Parietal lobe (tissue), 1 donor: ENCODE data around the gene OR10G3. TPM values are rescaled to one million over a fixed set of nuclear protein-coding genes. Genes with fewer than 3 reads are reported as not detected.

Experiments used
- total RNA-seq: library from RNA; depleted of rRNA; stranded (reverse); fragments of >200 nt; gene quantifications from one replicate; pipeline ENCODE4 v1.2.3, GENCODE V29; 2014

OR10G3 gene
- not detected for total RNA-seq

GRCh38 chr14:21579976-21580375 is at the start of gene OR10G3:
Gene OR10G3, minus strand, starts transcription at chr14:21580076. Its CDS starts 9,332 bp downstream, at chr14:21570744.

GRCh38 chr14:21525962-21526671 is 53.8 kb downstream of the OR10G3 start, which contains the start of gene SALL2:
Gene SALL2, minus strand, starts transcription at chr14:21526346. Its CDS starts 219 bp downstream, at chr14:21526127.

Other genes with a start within 250 kb of the OR10G3 start
- 102 TPM for gene SUPT16H, start 196.1 kb downstream of the OR10G3 start, total RNA-seq
- gene CHD8, start 124.0 kb downstream of the OR10G3 start, total RNA-seq, result 125 TPM
- 47.6 TPM for gene RAB2B, start 103.1 kb downstream of the OR10G3 start, total RNA-seq
- gene TOX4, start 102.9 kb downstream of the OR10G3 start, total RNA-seq, result 38.2 TPM
- gene METTL3, start 68.7 kb downstream of the OR10G3 start, total RNA-seq, result 110 TPM
- gene SALL2, start 53.7 kb downstream of the OR10G3 start, total RNA-seq, result 14.4 TPM
- not detected for gene OR10G2, start 54.9 kb upstream of the OR10G3 start, total RNA-seq
- not detected for gene OR4E2, start 73.8 kb upstream of the OR10G3 start, total RNA-seq
- gene OR4E1, start 93.7 kb upstream of the OR10G3 start, total RNA-seq, result not detected